ENCODE data around the gene LIPI.

Gene LIPI

GRCh38 chr21:14243874-14244273 is 33.1 kb upstream of the LIPI start:
- DNase-seq (ENCODE audit: low spot score): no peak
- in situ Hi-C loops (cut with MboI; ENCODE audit: low pct_unique_long_range_greater_than_20kb, low sequenced_read_pairs, unreplicated experiment): no loop called here
- TF ChIP-seq CTCF (IDR thresholded peaks at IDR 0.05; ENCODE audit: extremely low read depth, insufficient read depth, missing control alignments): no peak

GRCh38 chr21:14243461-14243860 is 32.7 kb upstream of the LIPI start:
- TF ChIP-seq CTCF (IDR thresholded peaks at IDR 0.05; ENCODE audit: extremely low read depth, insufficient read depth, missing control alignments): no peak
- in situ Hi-C loops (cut with MboI; ENCODE audit: low pct_unique_long_range_greater_than_20kb, low sequenced_read_pairs, unreplicated experiment): no loop called here
- DNase-seq (ENCODE audit: low spot score): no peak

- no peak for TF ChIP-seq CTCF (IDR thresholded peaks at IDR 0.05; ENCODE audit: extremely low read depth, insufficient read depth, missing control alignments)
- in situ Hi-C loops (cut with MboI; ENCODE audit: low pct_unique_long_range_greater_than_20kb, low sequenced_read_pairs, unreplicated experiment): no loop called here
Measured at GRCh38 chr21:14241297-14241696, 30.5 kb upstream of the LIPI start.

GRCh38 chr21:14239281-14239680 is 28.5 kb upstream of the LIPI start:
- in situ Hi-C loops (cut with MboI; ENCODE audit: low pct_unique_long_range_greater_than_20kb, low sequenced_read_pairs, unreplicated experiment): no loop called here
- DNase-seq (ENCODE audit: low spot score): no peak
- TF ChIP-seq CTCF (IDR thresholded peaks at IDR 0.05; ENCODE audit: extremely low read depth, insufficient read depth, missing control alignments): no peak

More at GRCh38 chr21:14241297-14241696, 30.5 kb upstream of the LIPI start:
- no peak for DNase-seq (ENCODE audit: low spot score)

GRCh38 chr21:14236180-14236579 is 25.4 kb upstream of the LIPI start:
- in situ Hi-C loops (cut with MboI; ENCODE audit: low pct_unique_long_range_greater_than_20kb, low sequenced_read_pairs, unreplicated experiment): no loop called here

GRCh38 chr21:14235101-14235500 is 24.3 kb upstream of the LIPI start:
- in situ Hi-C loops (cut with MboI; ENCODE audit: low pct_unique_long_range_greater_than_20kb, low sequenced_read_pairs, unreplicated experiment): no loop called here
- TF ChIP-seq CTCF (IDR thresholded peaks at IDR 0.05; ENCODE audit: extremely low read depth, insufficient read depth, missing control alignments): no peak

More at GRCh38 chr21:14236180-14236579, 25.4 kb upstream of the LIPI start:
- DNase-seq (ENCODE audit: low spot score): no peak
- TF ChIP-seq CTCF (IDR thresholded peaks at IDR 0.05; ENCODE audit: extremely low read depth, insufficient read depth, missing control alignments): no peak

GRCh38 chr21:14229399-14229798 is 18.6 kb upstream of the LIPI start:
- no peak for DNase-seq (ENCODE audit: low spot score)
- no peak for TF ChIP-seq CTCF (IDR thresholded peaks at IDR 0.05; ENCODE audit: extremely low read depth, insufficient read depth, missing control alignments)
- in situ Hi-C loops (cut with MboI; ENCODE audit: low pct_unique_long_range_greater_than_20kb, low sequenced_read_pairs, unreplicated experiment): no loop called here

More at GRCh38 chr21:14235101-14235500, 24.3 kb upstream of the LIPI start:
- DNase-seq (ENCODE audit: low spot score): no peak

Data from GM13977 (cell line).